Fibroblast of lung (primary cell): ENCODE measurements around the gene AP2B1. TPM values are rescaled to one million over a fixed set of nuclear protein-coding genes. Genes with fewer than 3 reads are reported as not detected.

Source experiments
- DNase-seq, 2 donors: peaks; one replicate each; pipeline versions ENCODE4 v3.0.0 to v3.0.0-alpha.2; 2010; ENCODE audit warnings: low read depth in 2 of 2
- H2AFZ ChIP-seq: 2 replicates; pipeline ENCODE4 v1.5.1; 2012; ENCODE audit warnings: low read length, control low read depth, inconsistent platforms
- H3K27ac ChIP-seq: 2 replicates; pipeline ENCODE4 v1.5.1; 2011; ENCODE audit warnings: low read length, control low read depth; ENCODE audit not compliant: insufficient read depth
- H3K27me3 ChIP-seq: 2 replicates; pipeline ENCODE4 v1.5.1; 2011; ENCODE audit warnings: mild to moderate bottlenecking, low read length; ENCODE audit not compliant: control insufficient read depth, insufficient read depth
- H3K36me3 ChIP-seq: 2 replicates; pipeline ENCODE4 v1.5.1; 2011; ENCODE audit warnings: low read length; ENCODE audit not compliant: control insufficient read depth, insufficient read depth
- H3K4me1 ChIP-seq: 2 replicates; pipeline ENCODE4 v1.5.1; 2011; ENCODE audit warnings: low read length; ENCODE audit not compliant: control insufficient read depth, insufficient read depth; ENCODE audit errors: extremely low read depth
- H3K4me2 ChIP-seq: 2 replicates; pipeline ENCODE4 v1.5.1; 2011; ENCODE audit warnings: low read length, control low read depth; ENCODE audit not compliant: insufficient read depth; ENCODE audit errors: extremely low read depth
- H3K4me3 ChIP-seq, 4 experiments: fragments of 200-600 bp in 1 of 4; sonication (generic) in 1 of 4; replicated peaks in 1 of 4; 2 replicates each; pipeline ENCODE4 v1.5.1; 2011 to 2016; ENCODE audit warnings: low read length in 4 of 4, low read depth in 3 of 4, mild to moderate bottlenecking in 3 of 4, control low read depth in 2 of 4, inconsistent platforms in 1 of 4, mixed read lengths in 1 of 4; ENCODE audit not compliant: insufficient read depth in 1 of 4; ENCODE audit errors: control extremely low read depth in 1 of 4
- H3K79me2 ChIP-seq: 2 replicates; pipeline ENCODE4 v1.5.1; 2012; ENCODE audit warnings: mild to moderate bottlenecking, low read length, inconsistent platforms; ENCODE audit not compliant: control insufficient read depth, insufficient read depth
- H3K9ac ChIP-seq: 2 replicates; pipeline ENCODE4 v1.5.1; 2011; ENCODE audit warnings: mild to moderate bottlenecking, low read length, control low read depth; ENCODE audit not compliant: insufficient read depth
- H3K9me3 ChIP-seq: 2 replicates; pipeline ENCODE4 v1.5.1; 2012; ENCODE audit warnings: low read depth, low read length; ENCODE audit not compliant: control insufficient read depth, insufficient read depth
- H4K20me1 ChIP-seq: 2 replicates; pipeline ENCODE4 v1.5.1; 2011; ENCODE audit warnings: low read length; ENCODE audit not compliant: control insufficient read depth, insufficient read depth; ENCODE audit errors: extremely low read depth
- EZH2 ChIP-seq: IDR thresholded peaks from 2 replicates; pipeline ENCODE4 v1.5.1; 2012; ENCODE audit warnings: low read length, control low read depth, mild to moderate bottlenecking; ENCODE audit errors: missing control alignments
- polyA plus RNA-seq, 2 donors: library from polyadenylated mRNA; depleted of rRNA in 1 of 2; stranded (reverse) in 1 of 2; unstranded in 1 of 2; fragments of >200 nt; gene quantifications; 2 replicates each; pipeline ENCODE4 v1.2.1, GENCODE V29; 2011 to 2012; ENCODE audit warnings: missing spikeins in 1 of 2
- total RNA-seq: library from RNA; depleted of rRNA; stranded (reverse); fragments of >200 nt; gene quantifications from 2 replicates; pipeline ENCODE4 v1.2.1, GENCODE V29; 2014
- TF ChIP-seq, protein P1 (sequence below), 2 donors: IDR thresholded peaks in 1 of 2; conservative IDR thresholded peaks in 1 of 2; 1 replicate in 1 of 2; 2 replicates in 1 of 2; pipeline ENCODE4 v1.5.1; 2011 to 2012; ENCODE audit warnings: low read length in 2 of 2, control low read depth in 1 of 2, inconsistent platforms in 1 of 2, low read depth in 1 of 2, mild to moderate bottlenecking in 1 of 2

Gene AP2B1
- total and polyA plus RNA-seq, 2 donors (not counting 1 experiment from before 2014, with no cell fraction given): 109 to 236 TPM

DNA sequence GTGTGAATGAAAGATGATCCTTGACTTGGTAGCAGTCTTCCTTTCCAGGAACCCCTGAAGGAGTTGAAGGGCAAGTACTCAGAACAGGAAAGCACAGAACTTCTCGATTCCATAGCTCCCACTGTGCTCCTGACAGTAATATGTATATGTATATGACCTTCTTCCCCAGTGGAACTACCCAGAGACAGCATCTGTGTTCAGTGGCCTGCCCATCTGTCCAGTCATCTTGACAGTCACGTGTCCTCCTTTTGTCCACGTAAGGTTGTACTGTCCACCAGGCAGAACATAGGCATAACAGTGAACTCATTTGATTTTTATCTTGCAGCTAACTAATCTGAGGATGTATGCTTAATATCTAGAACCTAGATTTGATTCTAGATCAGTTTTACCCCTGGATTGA, 106.5 kb downstream of the AP2B1 start:
- DNase-seq: no peak
- no peak overlapping the region for H2AFZ ChIP-seq
- H4K20me1 ChIP-seq: no peaks in the 10 kb centered on the region
- H3K27me3 ChIP-seq: no peaks in the 10 kb centered on the region
- no peaks in the 10 kb centered on the region for H3K9me3 ChIP-seq
- TF ChIP-seq EZH2: no peak
- TF ChIP-seq, protein P1, sequence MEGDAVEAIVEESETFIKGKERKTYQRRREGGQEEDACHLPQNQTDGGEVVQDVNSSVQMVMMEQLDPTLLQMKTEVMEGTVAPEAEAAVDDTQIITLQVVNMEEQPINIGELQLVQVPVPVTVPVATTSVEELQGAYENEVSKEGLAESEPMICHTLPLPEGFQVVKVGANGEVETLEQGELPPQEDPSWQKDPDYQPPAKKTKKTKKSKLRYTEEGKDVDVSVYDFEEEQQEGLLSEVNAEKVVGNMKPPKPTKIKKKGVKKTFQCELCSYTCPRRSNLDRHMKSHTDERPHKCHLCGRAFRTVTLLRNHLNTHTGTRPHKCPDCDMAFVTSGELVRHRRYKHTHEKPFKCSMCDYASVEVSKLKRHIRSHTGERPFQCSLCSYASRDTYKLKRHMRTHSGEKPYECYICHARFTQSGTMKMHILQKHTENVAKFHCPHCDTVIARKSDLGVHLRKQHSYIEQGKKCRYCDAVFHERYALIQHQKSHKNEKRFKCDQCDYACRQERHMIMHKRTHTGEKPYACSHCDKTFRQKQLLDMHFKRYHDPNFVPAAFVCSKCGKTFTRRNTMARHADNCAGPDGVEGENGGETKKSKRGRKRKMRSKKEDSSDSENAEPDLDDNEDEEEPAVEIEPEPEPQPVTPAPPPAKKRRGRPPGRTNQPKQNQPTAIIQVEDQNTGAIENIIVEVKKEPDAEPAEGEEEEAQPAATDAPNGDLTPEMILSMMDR (conservative IDR thresholded peaks at IDR 0.05 in 1 of 2, IDR thresholded peaks at IDR 0.05 in 1 of 2; ENCODE audit: low read depth in 1 of 2, low read length in 2 of 2): no peak
- H3K36me3 ChIP-seq: peaks cover 2% of the 10 kb centered on the region
- no peaks in the 10 kb centered on the region for H3K4me1 ChIP-seq
- no peak overlapping the region for H3K4me3 ChIP-seq
- H3K79me2 ChIP-seq: no peaks in the 10 kb centered on the region
- no peak overlapping the region for H3K27ac ChIP-seq
- no peak overlapping the region for H3K9ac ChIP-seq
- H3K4me2 ChIP-seq: no peak overlapping the region

DNA sequence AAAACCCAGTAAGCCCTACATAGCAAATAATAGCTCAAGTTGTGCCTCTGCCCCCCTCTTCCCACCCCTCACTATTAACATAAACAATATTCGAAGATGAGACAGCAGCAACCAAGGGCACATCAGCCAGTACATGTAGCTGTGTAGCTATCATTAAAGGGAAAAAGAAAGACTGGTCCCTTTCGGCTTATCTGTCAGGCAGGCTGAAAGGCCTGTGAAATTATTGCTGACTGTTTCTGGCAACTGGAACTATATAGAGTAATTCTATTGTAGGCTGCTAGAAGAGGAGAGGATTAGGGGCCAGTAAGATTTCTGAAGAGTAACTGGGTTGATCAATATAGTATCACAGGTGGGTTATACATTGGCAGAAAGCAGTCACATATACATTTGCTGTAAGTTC, 107.8 kb downstream of the AP2B1 start:
- H2AFZ ChIP-seq: no peak overlapping the region
- no peaks in the 10 kb centered on the region for H3K4me1 ChIP-seq
- H3K9ac ChIP-seq: no peak overlapping the region
- H3K27me3 ChIP-seq: no peaks in the 10 kb centered on the region
- H3K79me2 ChIP-seq: no peaks in the 10 kb centered on the region
- no peak overlapping the region for H3K27ac ChIP-seq
- TF ChIP-seq EZH2: no peak
- peaks cover 2% of the 10 kb centered on the region for H3K36me3 ChIP-seq
- no peaks in the 10 kb centered on the region for H4K20me1 ChIP-seq
- no peak overlapping the region for H3K4me2 ChIP-seq
- no peaks in the 10 kb centered on the region for H3K9me3 ChIP-seq
- no peak overlapping the region for H3K4me3 ChIP-seq
- no peak for DNase-seq

DNA sequence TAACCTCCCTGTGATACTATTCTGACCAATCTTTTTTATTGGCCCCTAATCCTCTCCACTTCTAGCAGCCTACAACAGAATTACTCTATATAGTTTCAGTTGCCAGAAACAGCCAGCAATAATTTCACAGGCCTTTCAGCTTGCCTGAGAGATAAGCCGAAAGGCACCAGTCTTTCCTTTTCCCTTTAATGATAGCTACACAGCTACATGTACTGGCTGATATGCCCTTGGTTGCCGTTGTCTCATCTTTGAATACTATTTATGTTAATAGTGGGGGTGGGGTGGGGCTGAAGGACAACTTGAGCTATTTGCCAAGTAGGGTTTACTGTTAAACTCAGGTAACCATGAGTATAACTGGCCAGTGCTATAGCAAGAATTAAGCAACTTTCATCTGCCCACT, 108.5 kb downstream of the AP2B1 start:
- Histone ChIP-seq H3K4me3 (no peak overlapping the region), H2AFZ (no peak overlapping the region), H3K27me3 (no peaks in the 10 kb centered on the region), H3K4me2 (no peak overlapping the region), H3K36me3 (peaks cover 2% of the 10 kb centered on the region), H3K9ac (no peak overlapping the region), H4K20me1 (no peaks in the 10 kb centered on the region), H3K79me2 (no peaks in the 10 kb centered on the region), H3K27ac (no peak overlapping the region), H3K9me3 (no peaks in the 10 kb centered on the region), H3K4me1 (no peaks in the 10 kb centered on the region)
- DNase-seq: no peak
- TF ChIP-seq, protein P1 (conservative IDR thresholded peaks at IDR 0.05 in 1 of 2, IDR thresholded peaks at IDR 0.05 in 1 of 2; ENCODE audit: low read depth in 1 of 2, low read length in 2 of 2): no peak
- no peak for TF ChIP-seq EZH2
